Measurements from ENCODE around the gene ARHGAP24. TPM values are rescaled to one million over a fixed set of nuclear protein-coding genes. Genes with fewer than 3 reads are reported as not detected.
A peak's percentile ranks its signal among the peaks of the same experiment; 100 is the strongest.

The ARHGAP24 gene
- total and polyA plus RNA-seq, 2 experiments from 2014 or later, result 0.21 to 0.36 TPM

- TF ChIP-seq, protein P1, sequence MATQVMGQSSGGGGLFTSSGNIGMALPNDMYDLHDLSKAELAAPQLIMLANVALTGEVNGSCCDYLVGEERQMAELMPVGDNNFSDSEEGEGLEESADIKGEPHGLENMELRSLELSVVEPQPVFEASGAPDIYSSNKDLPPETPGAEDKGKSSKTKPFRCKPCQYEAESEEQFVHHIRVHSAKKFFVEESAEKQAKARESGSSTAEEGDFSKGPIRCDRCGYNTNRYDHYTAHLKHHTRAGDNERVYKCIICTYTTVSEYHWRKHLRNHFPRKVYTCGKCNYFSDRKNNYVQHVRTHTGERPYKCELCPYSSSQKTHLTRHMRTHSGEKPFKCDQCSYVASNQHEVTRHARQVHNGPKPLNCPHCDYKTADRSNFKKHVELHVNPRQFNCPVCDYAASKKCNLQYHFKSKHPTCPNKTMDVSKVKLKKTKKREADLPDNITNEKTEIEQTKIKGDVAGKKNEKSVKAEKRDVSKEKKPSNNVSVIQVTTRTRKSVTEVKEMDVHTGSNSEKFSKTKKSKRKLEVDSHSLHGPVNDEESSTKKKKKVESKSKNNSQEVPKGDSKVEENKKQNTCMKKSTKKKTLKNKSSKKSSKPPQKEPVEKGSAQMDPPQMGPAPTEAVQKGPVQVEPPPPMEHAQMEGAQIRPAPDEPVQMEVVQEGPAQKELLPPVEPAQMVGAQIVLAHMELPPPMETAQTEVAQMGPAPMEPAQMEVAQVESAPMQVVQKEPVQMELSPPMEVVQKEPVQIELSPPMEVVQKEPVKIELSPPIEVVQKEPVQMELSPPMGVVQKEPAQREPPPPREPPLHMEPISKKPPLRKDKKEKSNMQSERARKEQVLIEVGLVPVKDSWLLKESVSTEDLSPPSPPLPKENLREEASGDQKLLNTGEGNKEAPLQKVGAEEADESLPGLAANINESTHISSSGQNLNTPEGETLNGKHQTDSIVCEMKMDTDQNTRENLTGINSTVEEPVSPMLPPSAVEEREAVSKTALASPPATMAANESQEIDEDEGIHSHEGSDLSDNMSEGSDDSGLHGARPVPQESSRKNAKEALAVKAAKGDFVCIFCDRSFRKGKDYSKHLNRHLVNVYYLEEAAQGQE (IDR thresholded peaks at IDR 0.05; ENCODE audit: unreplicated experiment), result no peak
- TF ChIP-seq STAT1 (IDR thresholded peaks at IDR 0.05; ENCODE audit: unreplicated experiment), result no peak
- no peak for TF ChIP-seq ETS1 (IDR thresholded peaks at IDR 0.05)
- no peak for TF ChIP-seq JUNB (IDR thresholded peaks at IDR 0.05; ENCODE audit: unreplicated experiment)
Observed at GRCh38 chr4:85745939-85746338, 271.0 kb downstream of the ARHGAP24 start (continued).

- no peaks in the 10 kb centered on the region for H3K36me3 Mint-ChIP-seq (ENCODE audit: low read depth)
- no peaks in the 10 kb centered on the region for H3K9me3 Mint-ChIP-seq
- Histone ChIP-seq H3K9me2 (ENCODE audit: insufficient read depth) (no peaks in the 10 kb centered on the region), H4K20me1 (replicated peaks; ENCODE audit: insufficient read depth) (no peaks in the 10 kb centered on the region), H3K36me3 (ENCODE audit: insufficient read depth) (no peaks in the 10 kb centered on the region), H3K79me2 (replicated peaks; ENCODE audit: insufficient read depth) (no peaks in the 10 kb centered on the region), H3K4me2 (no peak overlapping the region), H2AFZ (no peak overlapping the region), H3K4me3 (no peak overlapping the region), H3K27me3 (ENCODE audit: insufficient read depth) (no peaks in the 10 kb centered on the region), H3K27ac (ENCODE audit: low read depth) (no peak overlapping the region), H3K4me1 (ENCODE audit: insufficient read depth) (peaks cover 4% of the 10 kb centered on the region; the same call in 1 of the 2 replicates), H3F3A (replicated peaks; ENCODE audit: low read depth) (no peaks in the 10 kb centered on the region)
- peak; percentile 88 for ATAC-seq
- peaks cover under 1% of the 10 kb centered on the region for H3K27me3 Mint-ChIP-seq (ENCODE audit: insufficient read depth, low read depth, poor library complexity)
- no peak overlapping the region for H3K27ac Mint-ChIP-seq
- H3K4me1 Mint-ChIP-seq, result peaks cover 12% of the 10 kb centered on the region
- peak; percentile 87 for DNase-seq (ENCODE audit: low spot score)
- no peak overlapping the region for H3K4me3 Mint-ChIP-seq
- peak; percentile 84 to 92 for TF ChIP-seq CTCF (conservative IDR thresholded peaks at IDR 0.05; ENCODE audit: low read depth in 2 of 2)
- no peak for TF ChIP-seq POLR2AphosphoS5 (IDR thresholded peaks at IDR 0.05; ENCODE audit: low read depth)
Observed at GRCh38 chr4:85747882-85748491, 273.0 kb downstream of the ARHGAP24 start.

GRCh38 chr4:85748654-85749053 is 273.7 kb downstream of the ARHGAP24 start:
- Mint-ChIP-seq H3K4me1 (peaks cover 8% of the 10 kb centered on the region), H3K4me3 (no peak overlapping the region), H3K27ac (no peak overlapping the region), H3K36me3 (ENCODE audit: low read depth) (no peaks in the 10 kb centered on the region), H3K27me3 (ENCODE audit: insufficient read depth, low read depth, poor library complexity) (no peaks in the 10 kb centered on the region), H3K9me3 (no peaks in the 10 kb centered on the region)
- DNase-seq (ENCODE audit: low spot score), result no peak
- H3K27ac ChIP-seq (ENCODE audit: low read depth), result no peak overlapping the region
- peaks cover 4% of the 10 kb centered on the region; the same call in 1 of the 2 replicates for H3K4me1 ChIP-seq (ENCODE audit: insufficient read depth)
- no peaks in the 10 kb centered on the region for H3K27me3 ChIP-seq (ENCODE audit: insufficient read depth)
- H3K36me3 ChIP-seq (ENCODE audit: insufficient read depth), result no peaks in the 10 kb centered on the region
- H4K20me1 ChIP-seq (replicated peaks; ENCODE audit: insufficient read depth), result no peaks in the 10 kb centered on the region
- H3K4me2 ChIP-seq, result no peak overlapping the region
- no peaks in the 10 kb centered on the region for H3F3A ChIP-seq (replicated peaks; ENCODE audit: low read depth)
- H3K4me3 ChIP-seq, result no peak overlapping the region
- H2AFZ ChIP-seq, result no peak overlapping the region
- H3K79me2 ChIP-seq (replicated peaks; ENCODE audit: insufficient read depth), result no peaks in the 10 kb centered on the region
- no peak for ATAC-seq
- no peaks in the 10 kb centered on the region for H3K9me2 ChIP-seq (ENCODE audit: insufficient read depth)
- TF ChIP-seq JUNB (IDR thresholded peaks at IDR 0.05; ENCODE audit: unreplicated experiment) (no peak), EZH2phosphoT487 (IDR thresholded peaks at IDR 0.05; ENCODE audit: unreplicated experiment) (no peak), ETS1 (IDR thresholded peaks at IDR 0.05) (no peak), CTCF (conservative IDR thresholded peaks at IDR 0.05; ENCODE audit: low read depth in 2 of 2) (no peak), EZH2 (IDR thresholded peaks at IDR 0.05; ENCODE audit: low read depth, unreplicated experiment) (no peak), ZNF114 (CRISPR knock-in tag; IDR thresholded peaks at IDR 0.05) (no peak), CREB1 (CRISPR knock-in tag; IDR thresholded peaks at IDR 0.05; ENCODE audit: low read depth) (no peak), POLR2AphosphoS5 (IDR thresholded peaks at IDR 0.05; ENCODE audit: low read depth) (no peak), ZNF331 (CRISPR knock-in tag; IDR thresholded peaks at IDR 0.05; ENCODE audit: low read depth) (no peak)
